K562 (cell line): ENCODE data around the gene AKAIN1. TPM values are rescaled to one million over a fixed set of nuclear protein-coding genes. Genes with fewer than 3 reads are reported as not detected.
A peak's percentile ranks its signal among the peaks of the same experiment; 100 is the strongest.

Experiments used
- BRD9 ChIP-seq: fragments of 450-650 bp; IDR thresholded peaks from 2 replicates; pipeline ENCODE4 v1.6.1; 2018; ENCODE audit warnings: low read depth; ENCODE audit not compliant: partially characterized antibody
- CEBPB ChIP-seq: fragments of 450-650 bp; IDR thresholded peaks from 2 replicates; pipeline ENCODE4 v1.6.1; 2016; ENCODE audit warnings: missing genetic modification characterization, missing compliant biosample characterization
- E2F3 ChIP-seq: fragments of 250-450 bp; sonication (Bioruptor Pico); IDR thresholded peaks from 2 replicates; pipeline ENCODE4 v1.4.0; 2020; ENCODE audit warnings: mild to moderate bottlenecking
- EP300 ChIP-seq: IDR thresholded peaks from 2 replicates; pipeline ENCODE4 v1.6.1; 2012; ENCODE audit warnings: low read length, improper control_type of control experiment
- ESRRA ChIP-seq: fragments of 450-650 bp; IDR thresholded peaks from 2 replicates; pipeline ENCODE4 v1.6.1; 2014; ENCODE audit warnings: low read depth, mild to moderate bottlenecking, moderate library complexity, borderline replicate concordance
- ID3 ChIP-seq, 2 experiments: fragments of 250-450 bp in 1 of 2; fragments of 450-650 bp in 1 of 2; sonication (Bioruptor Pico) in 1 of 2; IDR thresholded peaks; 2 replicates each; pipeline versions ENCODE4 v1.6.1 to v1.8.0; 2016 to 2021; ENCODE audit warnings: mild to moderate bottlenecking in 2 of 2, moderate library complexity in 2 of 2, missing compliant biosample characterization in 1 of 2, missing genetic modification characterization in 1 of 2
- JUND ChIP-seq, 2 experiments: IDR thresholded peaks; 2 replicates in 1 of 2; 3 replicates in 1 of 2; pipeline ENCODE4 v1.6.1; 2011; ENCODE audit warnings: borderline replicate concordance in 2 of 2, low read depth in 2 of 2, low read length in 2 of 2, improper control_type of control experiment in 1 of 2, missing biosample characterization in 1 of 2, missing genetic modification characterization in 1 of 2, missing genetic modification reagents in 1 of 2
- PHF20 ChIP-seq: fragments of 450-650 bp; IDR thresholded peaks from 2 replicates; pipeline ENCODE4 v1.6.1; 2018; ENCODE audit not compliant: partially characterized antibody
- REST ChIP-seq, 2 experiments: fragments of 450-650 bp; formaldehyde crosslinking in 1 of 2; IDR thresholded peaks; 2 replicates each; pipeline versions ENCODE4 v1.4.0 to v1.6.1; 2014 to 2020; ENCODE audit warnings: mild to moderate bottlenecking in 2 of 2, borderline replicate concordance in 1 of 2, low read depth in 1 of 2
- SOX6 ChIP-seq: fragments of 450-650 bp; IDR thresholded peaks from 2 replicates; pipeline ENCODE4 v1.6.1; 2014; ENCODE audit warnings: mild to moderate bottlenecking
- TCF7 ChIP-seq: sonication (generic); IDR thresholded peaks from 2 replicates; pipeline ENCODE4 v1.6.1; 2016; ENCODE audit warnings: antibody characterized with exemption, borderline replicate concordance
- ZNF354B ChIP-seq: fragments of 250-450 bp; sonication (Bioruptor Pico); IDR thresholded peaks from 2 replicates; pipeline ENCODE4 v1.4.0; 2020
- polyA plus RNA-seq, 8 experiments: library from polyadenylated mRNA; depleted of rRNA in 4 of 8; stranded (reverse) in 5 of 8; unstranded in 3 of 8; fragments of >200 nt; fragmentation: Nextera tagmentation in 2 of 8; fragmentation: Illumina TruSeq in 1 of 8; extraction: Ambion mirVana in 2 of 8; extraction: Trizol in 1 of 8; gene quantifications; 2 replicates each; pipeline versions ENCODE4 v1.2.1 to v1.2.3, GENCODE V29; 2011 to 2014; ENCODE audit warnings: inconsistent platforms in 1 of 8, missing spikeins in 1 of 8
- total RNA-seq, 7 experiments: library from RNA; depleted of rRNA in 6 of 7; stranded (reverse); fragments of >200 nt in 6 of 7; fragmentation: Illumina TruSeq in 2 of 7; extraction: Trizol in 2 of 7; gene quantifications; 2 replicates each; pipeline versions ENCODE4 v1.2.1 to v1.2.3, GENCODE V29; 2011 to 2021; ENCODE audit warnings: low replicate concordance in 1 of 7
- TF ChIP-seq, protein P1 (sequence below): sonication (generic); formaldehyde crosslinking; IDR thresholded peaks from 2 replicates; pipeline ENCODE4 v1.8.0; 2022; ENCODE audit warnings: missing genetic modification reagents, mild to moderate bottlenecking, moderate library complexity, borderline replicate concordance
- TF ChIP-seq, protein P2 (sequence below): fragments of 200-800 bp; sonication (Bioruptor generic); IDR thresholded peaks from 2 replicates; pipeline ENCODE4 v1.6.1; 2017; ENCODE audit warnings: missing genetic modification characterization, missing compliant biosample characterization

Gene AKAIN1
- total and polyA plus RNA-seq, 9 of the 15 experiments (the other 6 are each of a cell fraction or from before 2014, with no cell fraction given), result not detected

- TF ChIP-seq REST (IDR thresholded peaks at IDR 0.05; ENCODE audit: borderline replicate concordance), result no peak
- peak; percentile 63; the same call in 1 of the 2 replicates for TF ChIP-seq REST (CRISPR knock-in tag; IDR thresholded peaks at IDR 0.05; ENCODE audit: low read depth)
- TF ChIP-seq SOX6, result peak; percentile 57; the same call in 1 of the 2 replicates
- no peak for TF ChIP-seq BRD9
- peak; percentile 9 for TF ChIP-seq E2F3 (CRISPR knock-in tag)
- TF ChIP-seq ID3 (CRISPR knock-in tag; IDR thresholded peaks at IDR 0.05), result no peak
- TF ChIP-seq ID3 (tag; IDR thresholded peaks at IDR 0.05), result peak; percentile 82
- peak; percentile 98 for TF ChIP-seq PHF20
- peak; percentile 58; the same call in 1 of the 2 replicates for TF ChIP-seq ESRRA
- TF ChIP-seq JUND (IDR thresholded peaks at IDR 0.05; ENCODE audit: borderline replicate concordance, low read depth, low read length), result no peak; the same call in 1 of the 2 replicates
- no peak for TF ChIP-seq JUND (tag; IDR thresholded peaks at IDR 0.05; ENCODE audit: borderline replicate concordance, low read depth, low read length)
- TF ChIP-seq, protein P1, sequence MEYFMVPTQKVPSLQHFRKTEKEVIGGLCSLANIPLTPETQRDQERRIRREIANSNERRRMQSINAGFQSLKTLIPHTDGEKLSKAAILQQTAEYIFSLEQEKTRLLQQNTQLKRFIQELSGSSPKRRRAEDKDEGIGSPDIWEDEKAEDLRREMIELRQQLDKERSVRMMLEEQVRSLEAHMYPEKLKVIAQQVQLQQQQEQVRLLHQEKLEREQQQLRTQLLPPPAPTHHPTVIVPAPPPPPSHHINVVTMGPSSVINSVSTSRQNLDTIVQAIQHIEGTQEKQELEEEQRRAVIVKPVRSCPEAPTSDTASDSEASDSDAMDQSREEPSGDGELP, result peak; percentile 77; the same call in 1 of the 2 replicates
- TF ChIP-seq TCF7, result peak; percentile 11; the same call in 1 of the 2 replicates
- TF ChIP-seq, protein P2, sequence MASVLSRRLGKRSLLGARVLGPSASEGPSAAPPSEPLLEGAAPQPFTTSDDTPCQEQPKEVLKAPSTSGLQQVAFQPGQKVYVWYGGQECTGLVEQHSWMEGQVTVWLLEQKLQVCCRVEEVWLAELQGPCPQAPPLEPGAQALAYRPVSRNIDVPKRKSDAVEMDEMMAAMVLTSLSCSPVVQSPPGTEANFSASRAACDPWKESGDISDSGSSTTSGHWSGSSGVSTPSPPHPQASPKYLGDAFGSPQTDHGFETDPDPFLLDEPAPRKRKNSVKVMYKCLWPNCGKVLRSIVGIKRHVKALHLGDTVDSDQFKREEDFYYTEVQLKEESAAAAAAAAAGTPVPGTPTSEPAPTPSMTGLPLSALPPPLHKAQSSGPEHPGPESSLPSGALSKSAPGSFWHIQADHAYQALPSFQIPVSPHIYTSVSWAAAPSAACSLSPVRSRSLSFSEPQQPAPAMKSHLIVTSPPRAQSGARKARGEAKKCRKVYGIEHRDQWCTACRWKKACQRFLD (CRISPR knock-in tag), result peak; percentile 66; the same call in 1 of the 2 replicates
- no peak for TF ChIP-seq ZNF354B (CRISPR knock-in tag)
- no peak for TF ChIP-seq CEBPB (tag)
- peak; percentile 13; the same call in 1 of the 2 replicates for TF ChIP-seq EP300
Observed at GRCh38 chr18:5237723-5238370, 40.8 kb upstream of the AKAIN1 start (continued).
